NB4 (cell line): ENCODE measurements around the gene NISCH.

ENCODE experiments used
- DNase-seq: peaks from one replicate; pipeline ENCODE4 v3.0.0; 2010; ENCODE audit warnings: low read depth
- H3K4me3 ChIP-seq: one replicate; pipeline ENCODE4 v1.5.1; 2011; ENCODE audit warnings: mild to moderate bottlenecking, low read depth, low read length, moderate library complexity
- MYC ChIP-seq: IDR thresholded peaks from 2 replicates; pipeline ENCODE4 v1.6.1; 2011; ENCODE audit warnings: low read depth, low read length
- POLR2A ChIP-seq: IDR thresholded peaks from 2 replicates; pipeline ENCODE4 v1.6.1; 2011; ENCODE audit warnings: mild to moderate bottlenecking; ENCODE audit not compliant: insufficient read length; ENCODE audit errors: extremely low read depth
- TF ChIP-seq, protein P1 (sequence below): IDR thresholded peaks from one replicate; pipeline ENCODE4 v1.5.1; 2012; ENCODE audit warnings: low read depth, low read length
- TF ChIP-seq, protein P2 (sequence below): IDR thresholded peaks from 2 replicates; pipeline ENCODE4 v1.6.1; 2011; ENCODE audit warnings: low read depth, low read length

The NISCH gene

DNA sequence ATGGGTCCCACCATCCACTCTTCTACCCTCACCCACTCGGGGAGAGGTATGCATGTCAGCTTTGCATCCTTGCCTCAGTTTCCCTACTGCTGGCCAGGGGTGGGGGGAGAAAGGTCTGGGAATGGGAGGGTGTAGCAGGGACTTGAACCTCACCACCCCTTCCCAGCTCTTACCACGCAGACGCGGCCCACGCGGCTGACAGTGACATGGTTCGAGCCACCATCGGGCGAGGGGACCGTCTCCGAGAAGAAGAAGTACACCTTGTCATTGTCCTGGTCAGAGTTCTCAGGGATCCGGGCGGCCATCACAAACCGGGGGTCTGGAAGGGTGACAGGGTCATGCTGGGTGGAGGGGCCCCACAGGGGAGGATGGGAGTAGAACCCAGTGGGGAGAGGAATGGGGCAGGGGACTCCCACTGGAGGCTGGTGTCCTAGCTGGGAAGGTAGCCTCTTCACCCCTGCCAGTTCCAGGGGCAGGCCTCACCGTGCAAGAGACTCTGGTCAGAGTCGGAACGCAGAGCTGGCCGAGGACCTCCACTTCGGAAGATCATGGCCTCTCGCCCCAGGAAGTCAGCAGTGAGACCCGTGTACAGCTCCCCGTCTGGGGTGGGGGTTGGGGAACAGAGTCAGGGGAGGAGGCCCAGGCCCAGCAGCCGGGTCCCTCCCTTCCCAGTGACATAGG is 14.2 kb upstream of the NISCH start:
- DNase-seq = no peak
- H3K4me3 ChIP-seq = no peak overlapping the region
- TF ChIP-seq, protein P1, sequence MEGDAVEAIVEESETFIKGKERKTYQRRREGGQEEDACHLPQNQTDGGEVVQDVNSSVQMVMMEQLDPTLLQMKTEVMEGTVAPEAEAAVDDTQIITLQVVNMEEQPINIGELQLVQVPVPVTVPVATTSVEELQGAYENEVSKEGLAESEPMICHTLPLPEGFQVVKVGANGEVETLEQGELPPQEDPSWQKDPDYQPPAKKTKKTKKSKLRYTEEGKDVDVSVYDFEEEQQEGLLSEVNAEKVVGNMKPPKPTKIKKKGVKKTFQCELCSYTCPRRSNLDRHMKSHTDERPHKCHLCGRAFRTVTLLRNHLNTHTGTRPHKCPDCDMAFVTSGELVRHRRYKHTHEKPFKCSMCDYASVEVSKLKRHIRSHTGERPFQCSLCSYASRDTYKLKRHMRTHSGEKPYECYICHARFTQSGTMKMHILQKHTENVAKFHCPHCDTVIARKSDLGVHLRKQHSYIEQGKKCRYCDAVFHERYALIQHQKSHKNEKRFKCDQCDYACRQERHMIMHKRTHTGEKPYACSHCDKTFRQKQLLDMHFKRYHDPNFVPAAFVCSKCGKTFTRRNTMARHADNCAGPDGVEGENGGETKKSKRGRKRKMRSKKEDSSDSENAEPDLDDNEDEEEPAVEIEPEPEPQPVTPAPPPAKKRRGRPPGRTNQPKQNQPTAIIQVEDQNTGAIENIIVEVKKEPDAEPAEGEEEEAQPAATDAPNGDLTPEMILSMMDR = no peak

DNA sequence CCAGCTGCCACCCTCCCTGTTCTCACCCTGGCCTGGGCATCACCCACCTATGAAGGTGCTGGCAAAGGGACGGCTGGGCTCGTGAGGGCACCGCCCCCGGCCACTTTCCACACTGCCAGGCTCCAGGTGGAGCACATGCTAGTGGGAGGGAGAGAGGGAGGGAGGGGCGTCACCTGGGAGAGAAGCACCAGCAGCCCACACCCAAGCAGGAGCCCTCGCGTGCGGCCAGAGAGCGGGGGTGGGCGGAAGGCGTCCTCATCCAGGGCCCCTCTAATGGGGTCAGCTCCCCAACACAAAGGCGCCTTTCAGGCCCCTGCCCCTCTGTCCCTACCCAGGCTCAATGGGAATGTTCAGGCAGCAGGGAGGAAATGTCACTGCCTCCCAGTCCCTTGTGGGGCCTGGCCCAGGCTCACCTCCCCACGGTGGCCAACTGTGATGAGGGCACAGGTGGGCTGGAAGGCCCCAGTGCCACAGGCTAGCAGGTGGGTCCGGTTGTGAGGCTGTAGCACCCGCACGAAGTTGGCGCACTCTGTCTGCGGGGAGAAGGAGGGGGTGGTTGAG is 13.6 kb upstream of the NISCH start:
- TF ChIP-seq MYC (no peak), POLR2A (no peak)
- TF ChIP-seq, protein P1 = no peak
- TF ChIP-seq, protein P2, sequence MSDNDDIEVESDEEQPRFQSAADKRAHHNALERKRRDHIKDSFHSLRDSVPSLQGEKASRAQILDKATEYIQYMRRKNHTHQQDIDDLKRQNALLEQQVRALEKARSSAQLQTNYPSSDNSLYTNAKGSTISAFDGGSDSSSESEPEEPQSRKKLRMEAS = no peak
- no peak for DNase-seq
- no peak overlapping the region for H3K4me3 ChIP-seq

DNA sequence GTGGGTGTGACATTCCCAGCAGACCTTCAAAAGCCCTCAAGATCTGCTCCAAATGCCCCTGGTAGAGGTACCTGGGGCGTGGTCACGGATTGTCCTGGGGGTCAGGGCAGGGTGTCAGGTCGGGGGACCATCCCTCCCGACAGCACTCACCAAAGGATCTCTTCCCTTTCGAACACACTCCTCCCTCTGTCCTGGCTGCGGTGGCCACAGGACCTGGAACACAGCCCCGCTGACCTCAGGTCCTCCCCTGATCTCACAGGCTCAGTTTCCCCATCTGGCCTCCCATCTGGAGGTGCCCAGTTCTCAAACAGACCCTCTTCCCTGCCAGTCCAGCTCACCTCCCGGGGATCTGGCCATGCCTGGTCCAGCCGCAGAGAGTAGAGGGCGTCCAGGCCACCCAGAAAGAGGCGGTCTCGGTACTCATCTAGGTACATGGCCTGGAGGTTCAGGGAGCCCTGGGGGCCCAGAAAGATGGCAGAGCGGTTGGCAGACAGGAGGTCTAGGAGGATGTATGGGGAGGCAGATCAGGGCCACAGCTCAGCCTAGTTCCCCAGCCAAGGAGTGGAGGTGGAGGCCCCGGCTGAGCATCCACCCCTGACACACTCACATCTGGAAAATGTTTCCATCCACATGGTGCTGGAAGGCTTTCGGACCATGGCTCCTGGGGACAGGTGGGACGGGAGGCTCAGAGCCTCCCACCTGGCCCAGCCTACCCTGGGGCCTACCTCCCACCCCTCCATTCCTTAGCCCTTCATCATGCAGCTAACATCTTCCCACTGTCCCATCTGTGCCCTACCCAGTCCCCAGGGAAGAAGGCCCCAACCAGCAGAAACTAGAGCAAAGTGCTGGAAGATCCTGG is 12.8 kb upstream of the NISCH start:
- TF ChIP-seq, protein P2 = no peak
- TF ChIP-seq, protein P1 = no peak
- TF ChIP-seq POLR2A (no peak), MYC (no peak)
- no peak overlapping the region for H3K4me3 ChIP-seq
- DNase-seq = no peak

DNA sequence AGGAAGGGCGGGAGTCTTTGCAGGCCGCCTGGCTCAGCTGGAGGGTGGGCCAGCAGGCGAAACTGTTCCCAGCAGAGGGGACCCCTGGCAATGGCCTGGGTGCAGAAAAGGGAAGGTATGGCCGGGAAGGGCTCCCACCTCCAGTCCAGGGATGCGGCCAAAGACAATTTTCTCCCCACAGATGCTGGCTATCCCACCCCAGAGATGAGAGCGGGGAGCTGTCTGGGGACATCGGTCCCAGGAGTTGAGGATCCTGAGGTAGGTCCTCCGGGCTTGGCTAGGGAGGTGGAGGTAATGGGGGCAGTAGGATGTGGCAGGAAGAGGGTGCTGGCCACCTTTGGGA is 12.2 kb upstream of the NISCH start:
- no peak for TF ChIP-seq MYC
- TF ChIP-seq, protein P1 = no peak
- TF ChIP-seq POLR2A = no peak
- TF ChIP-seq, protein P2 = no peak
- H3K4me3 ChIP-seq = no peak overlapping the region
- no peak for DNase-seq

DNA sequence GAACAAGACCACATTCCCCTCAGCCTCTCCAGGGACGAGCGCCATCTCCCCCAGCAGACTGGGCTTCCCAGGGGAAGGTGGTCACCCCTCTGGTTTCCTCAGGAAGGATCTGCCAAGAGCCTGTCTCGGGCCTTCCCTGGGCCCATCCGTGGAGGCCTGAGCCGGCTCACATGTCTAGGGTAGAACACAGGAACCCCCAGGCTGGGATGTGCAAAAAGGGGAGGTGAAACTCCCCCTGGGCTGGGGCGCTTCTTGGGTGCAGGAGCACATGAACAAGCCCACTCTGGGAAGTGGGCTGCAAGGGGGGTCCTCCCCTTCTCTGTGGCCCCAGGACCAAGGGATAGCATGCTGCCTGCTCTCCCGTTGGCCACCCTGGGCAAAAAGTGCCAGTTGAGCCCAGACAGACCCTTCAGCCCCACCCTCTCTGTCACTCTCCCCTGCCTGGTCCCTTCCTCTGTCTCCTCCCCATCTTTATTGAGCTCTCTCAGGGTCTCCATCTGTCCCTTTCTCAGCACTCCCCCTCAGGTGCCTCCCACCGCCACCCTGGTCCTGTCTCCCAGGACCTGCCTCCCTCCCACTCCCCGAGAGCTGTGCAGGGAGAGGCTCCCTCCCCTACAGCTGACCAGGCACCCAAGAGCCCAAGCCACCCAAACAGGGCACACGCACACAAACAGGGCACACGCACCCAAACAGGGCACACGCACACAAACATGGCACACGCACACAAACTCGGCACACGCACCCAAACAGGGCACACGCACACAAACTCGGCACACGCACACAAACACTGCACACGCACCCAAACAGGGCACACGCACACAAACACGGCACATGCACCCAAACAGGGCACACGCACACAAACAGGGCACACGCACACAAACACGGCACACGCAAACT is 11.4 kb upstream of the NISCH start:
- TF ChIP-seq MYC = no peak
- TF ChIP-seq, protein P1 = no peak
- TF ChIP-seq POLR2A = no peak
- TF ChIP-seq, protein P2 = no peak
- H3K4me3 ChIP-seq = peak overlapping the region; percentile 56
- DNase-seq = peak; percentile 34
